Head of caudate nucleus (tissue), 42 donors: ENCODE data around the gene SLC25A17.
"Not testable (repeated sequence)": the region's sequence is repeated elsewhere in the genome, so short reads cannot be mapped to it uniquely, and the experiment has no call there.

Source experiments
- DNase-seq, 42 donors: peaks; one replicate each; pipeline versions ENCODE4 v3.0.0 to v3.0.0-alpha.2; 2020 to 2021; ENCODE audit warnings: mixed read lengths in 7 of 42
- intact Hi-C: fragments of 100-400 bp; cut with DNase I; formaldehyde crosslinking; loops from one replicate; pipeline ENCODE4 v1.15.0; 2022

The SLC25A17 gene

DNA sequence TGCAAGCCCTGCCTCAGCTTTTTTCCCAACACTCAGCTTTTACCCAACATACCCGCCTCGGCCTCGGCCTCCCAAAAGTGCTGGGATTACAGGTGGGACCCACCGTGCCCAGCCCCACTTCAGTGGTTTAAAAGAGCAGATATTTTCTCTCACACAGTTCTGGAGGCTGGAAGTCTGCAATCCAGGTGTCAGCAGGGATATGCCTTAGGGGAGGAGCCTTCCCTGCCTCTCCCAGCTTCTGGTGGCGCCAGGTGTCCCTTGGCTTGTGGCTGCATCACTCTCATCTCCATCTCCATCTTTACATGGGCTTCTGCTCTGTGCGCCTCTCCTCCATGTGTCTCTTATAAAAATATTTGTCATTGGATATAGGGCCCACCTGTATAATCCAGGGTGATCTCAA lies 89.9 kb downstream of the SLC25A17 start:
- DNase-seq = no peak
- intact Hi-C loops = no loop called here

DNA sequence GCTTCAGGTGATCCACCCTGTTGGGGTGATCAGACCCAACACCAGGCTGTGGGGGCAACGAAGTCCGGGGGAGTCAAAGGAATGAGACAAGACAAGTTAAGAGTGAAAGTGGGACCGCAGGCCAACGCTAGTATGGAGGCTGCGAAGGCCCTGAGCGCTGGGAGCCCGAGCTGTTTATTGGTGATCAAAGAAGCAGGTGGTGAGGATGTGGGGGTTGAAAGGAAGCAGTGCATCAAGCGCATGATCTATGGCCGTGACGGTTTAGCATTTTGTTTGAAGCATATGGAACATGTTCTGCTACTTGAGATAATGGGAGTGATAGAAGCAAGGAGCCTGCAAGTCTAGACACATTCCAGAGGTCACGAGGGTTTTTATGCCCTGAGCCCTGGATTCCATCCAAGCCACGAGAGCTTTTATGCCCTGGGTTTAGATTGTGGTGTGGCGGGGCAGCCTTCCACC lies 90.4 kb downstream of the SLC25A17 start:
- intact Hi-C loops = no loop called here
- DNase-seq = no peak

DNA sequence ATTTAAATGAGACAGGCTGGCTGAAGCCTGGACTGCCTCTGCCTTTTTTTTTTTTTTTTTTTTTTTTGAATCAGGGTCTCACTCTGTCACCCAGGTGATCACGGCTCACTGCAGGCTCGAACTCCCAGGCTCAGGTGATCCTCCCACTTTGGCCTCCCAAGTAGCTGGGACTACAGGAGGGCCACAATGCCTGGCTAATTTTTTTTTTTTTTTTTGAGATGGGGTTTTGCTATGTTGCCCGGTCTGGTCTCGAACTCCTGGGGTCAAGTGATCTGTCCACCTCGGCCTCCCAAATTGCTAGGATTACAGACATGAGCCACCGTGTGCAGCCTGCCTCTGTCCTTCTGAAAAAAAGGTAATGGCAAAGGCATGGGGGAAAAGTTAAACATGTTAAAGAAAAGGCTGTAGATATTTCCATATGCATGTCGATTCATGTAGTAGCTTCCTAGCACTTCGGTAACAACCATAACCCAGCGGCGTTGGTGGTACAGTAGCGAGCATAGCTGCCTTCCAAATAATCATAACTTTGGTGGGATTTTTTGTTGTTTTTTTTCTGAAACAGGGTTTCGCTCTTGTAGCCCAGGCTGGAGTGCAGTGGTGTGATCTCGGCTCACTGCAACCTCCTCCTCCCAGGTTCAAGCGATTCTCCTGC lies 91.1 kb downstream of the SLC25A17 start:
- intact Hi-C loops = no loop called here
- DNase-seq = no peak

DNA sequence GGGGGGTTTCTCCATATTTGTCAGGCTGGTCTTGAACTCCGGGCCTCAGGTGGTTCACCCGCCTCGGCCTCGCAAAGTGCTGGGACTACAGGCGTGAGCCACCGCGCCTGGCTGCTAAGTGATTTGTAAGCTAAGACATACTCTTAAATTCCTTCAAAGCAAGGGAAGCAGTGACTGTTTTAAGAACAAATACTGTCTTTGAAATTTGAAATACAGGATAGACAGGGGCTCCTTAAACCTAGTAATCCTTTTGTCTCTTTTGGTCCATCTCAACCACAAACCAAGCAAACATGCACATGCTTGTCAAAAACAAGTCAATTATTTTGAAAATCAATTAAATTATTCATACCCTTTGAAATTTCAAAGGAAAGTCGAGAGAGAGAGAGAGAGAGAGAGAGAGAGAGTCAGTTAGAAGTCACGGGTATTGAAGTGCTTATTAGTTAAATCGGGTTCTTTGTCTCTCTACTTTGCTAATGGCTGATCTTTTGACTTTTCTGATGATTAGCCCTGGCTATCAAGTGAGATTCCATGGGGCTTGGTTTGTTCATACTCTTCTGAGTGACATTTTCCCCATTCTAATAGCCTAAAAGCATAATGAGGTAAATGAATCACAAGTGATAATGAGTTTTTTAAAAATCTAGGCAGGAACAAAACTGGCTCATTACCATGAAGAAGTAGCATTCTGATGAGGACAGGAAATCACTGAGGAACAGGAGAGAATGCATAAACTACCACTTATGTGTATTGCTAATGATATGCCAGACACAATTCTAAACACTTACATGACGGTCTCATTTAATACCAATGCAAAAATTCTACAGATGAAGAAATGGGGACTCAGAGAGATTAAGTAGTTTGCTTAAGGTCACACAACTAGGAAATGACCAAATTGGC lies 91.8 kb downstream of the SLC25A17 start:
- DNase-seq = no peak
- intact Hi-C loops = no loop called here

DNA sequence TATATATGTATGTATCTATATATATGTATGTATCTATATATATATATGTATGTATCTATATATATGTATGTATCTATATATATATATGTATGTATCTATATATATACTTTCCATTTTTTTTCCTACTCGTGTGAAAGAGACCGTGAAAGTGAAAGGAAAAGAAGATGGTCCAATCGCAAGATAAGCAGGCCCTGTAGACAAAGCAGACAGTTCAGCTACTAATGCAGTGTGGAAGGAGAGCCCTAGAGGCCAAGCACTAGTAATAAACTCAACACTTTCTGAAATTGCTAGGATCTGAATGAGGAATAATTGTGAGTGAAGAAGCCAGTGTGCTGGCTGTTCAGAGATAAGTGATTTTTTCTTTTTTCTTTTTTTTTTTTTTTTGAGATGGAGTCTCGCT lies 92.6 kb downstream of the SLC25A17 start:
- intact Hi-C loops = no loop called here
- DNase-seq = no peak

DNA sequence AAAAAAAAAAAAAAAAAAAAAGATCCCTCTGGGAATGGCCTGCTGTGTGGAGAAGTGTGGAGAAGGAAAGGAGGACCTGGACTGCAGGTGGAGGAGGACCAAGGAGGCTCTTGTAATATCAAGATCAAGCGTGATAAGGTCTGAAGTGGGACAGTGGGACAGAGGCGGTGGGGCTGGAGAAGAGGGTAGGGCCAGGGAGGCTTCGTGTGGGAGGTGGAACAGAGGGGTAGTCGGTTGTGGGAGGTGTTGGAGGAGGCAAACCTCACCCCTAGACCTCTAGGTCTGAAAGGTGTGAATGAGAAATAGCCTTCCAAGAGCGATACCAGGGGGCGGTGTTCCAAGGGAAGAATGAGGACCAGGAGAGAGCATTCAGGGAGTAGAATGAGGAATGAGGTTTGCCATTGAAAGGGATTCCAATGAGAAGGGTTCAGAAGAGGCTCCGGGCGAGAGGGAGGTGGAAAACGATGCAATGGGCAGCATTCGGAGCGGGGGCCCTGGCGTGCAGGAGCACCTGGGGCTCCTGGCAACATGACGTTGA lies 95.7 kb downstream of the SLC25A17 start:
- no peak for DNase-seq
- intact Hi-C loops = no loop called here

DNA sequence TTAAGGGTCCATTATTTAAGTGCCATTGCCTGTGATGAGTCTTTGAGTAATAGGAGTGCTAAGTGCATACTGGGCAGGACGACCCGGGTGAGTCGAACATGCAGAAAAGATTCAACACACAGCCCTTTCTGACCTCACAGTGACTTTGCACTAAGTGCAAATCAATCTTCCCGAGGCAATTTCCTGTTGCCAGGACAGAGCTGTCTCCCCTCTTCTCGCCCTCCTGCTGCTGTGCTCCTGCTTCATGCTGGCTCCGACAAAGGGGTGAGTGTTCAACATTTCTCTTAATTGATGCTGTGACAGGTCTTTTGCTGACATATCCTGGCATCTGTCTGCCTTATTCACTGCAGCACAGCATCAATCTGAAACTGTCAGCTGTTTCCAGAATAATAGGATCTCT lies 97.9 kb downstream of the SLC25A17 start:
- peak in 15 of 42 donors; percentile 5 to 49 (median 22) for DNase-seq
- intact Hi-C loops = no loop called here

DNA sequence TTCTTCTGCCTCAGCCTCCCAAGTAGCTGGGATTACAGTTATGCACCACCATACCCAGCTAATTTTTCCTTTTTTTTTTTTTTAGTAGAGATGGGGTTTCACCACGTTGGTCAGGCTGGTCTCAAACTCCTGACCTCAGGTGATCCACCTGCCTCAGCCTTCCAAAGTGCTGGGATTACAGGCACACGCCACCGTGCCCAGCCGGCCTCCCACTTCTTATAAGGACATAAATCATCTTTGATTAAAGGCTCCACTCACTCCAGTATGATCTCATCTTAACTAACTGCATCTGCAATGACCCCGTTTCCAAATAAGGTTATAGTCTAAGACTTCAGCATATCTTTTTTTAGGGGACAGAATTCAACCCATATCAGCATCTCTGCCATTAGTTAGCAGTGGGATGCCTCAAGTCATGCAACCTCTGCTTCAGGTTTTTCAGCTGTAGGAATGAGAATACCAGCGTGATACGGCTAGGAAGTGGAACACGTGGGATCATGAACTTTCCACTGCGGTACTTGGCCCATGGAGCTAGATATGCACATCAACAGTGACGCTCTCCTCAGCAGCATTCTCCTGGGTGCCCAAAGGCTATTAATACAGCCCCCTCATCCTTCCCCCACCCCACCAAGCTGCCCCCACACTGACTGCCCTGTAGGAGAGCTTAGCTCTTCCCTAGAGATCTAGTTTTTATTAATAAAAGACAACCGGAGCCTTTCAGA lies 98.4 kb downstream of the SLC25A17 start:
- intact Hi-C loops = no loop called here
- DNase-seq = peak in 4 of 42 donors; percentile 15 to 41 (median 17)

DNA sequence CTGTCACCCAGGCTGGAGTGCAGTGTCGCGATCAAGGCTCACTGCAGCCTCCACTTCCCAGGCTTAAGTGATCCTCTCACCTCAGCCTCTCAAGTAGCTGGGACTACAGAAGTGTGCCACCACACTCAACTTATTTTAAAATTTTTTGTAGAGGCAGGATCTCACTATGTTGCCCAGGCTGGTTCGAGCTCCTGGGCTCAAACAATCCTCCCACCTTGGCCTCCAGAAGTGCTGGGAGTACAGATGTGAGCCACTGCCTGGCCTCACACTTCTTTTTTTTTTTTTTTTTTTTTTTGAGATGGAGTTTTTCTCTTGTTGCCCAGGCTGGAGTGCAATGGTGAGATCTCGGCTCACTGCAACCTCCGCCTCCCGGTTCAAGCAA lies 99.0 kb downstream of the SLC25A17 start:
- intact Hi-C loops, DNase-seq: not testable (repeated sequence)
